Measurements from ENCODE around the gene STXBP1. TPM values are rescaled to one million over a fixed set of nuclear protein-coding genes. Genes with fewer than 3 reads are reported as not detected.

Gene STXBP1
- total RNA-seq, 2 experiments from 2014 or later = 19.8 to 21.7 TPM

GRCh38 chr9:127726871-127727270 lies 114.8 kb downstream of the STXBP1 start:
- Mint-ChIP-seq H3K27me3 (no peaks in the 10 kb centered on the region), H3K9me3 (no peaks in the 10 kb centered on the region), H3K4me3 (no peak overlapping the region), H3K4me1 (peaks cover 4% of the 10 kb centered on the region), H3K36me3 (no peaks in the 10 kb centered on the region), H3K27ac (no peak overlapping the region)
- ATAC-seq (ENCODE audit: low read depth) (no peak), DNase-seq (no peak)
- POLR2A ChIA-PET = no interaction called here

GRCh38 chr9:127728808-127729207 lies 116.7 kb downstream of the STXBP1 start:
- no peak overlapping the region for H3K27ac Mint-ChIP-seq

GRCh38 chr9:127729522-127730256 lies 117.6 kb downstream of the STXBP1 start:
- POLR2A ChIA-PET = no interaction called here
- Mint-ChIP-seq H3K36me3 (no peaks in the 10 kb centered on the region), H3K4me1 (peaks cover 8% of the 10 kb centered on the region), H3K27ac (peak overlapping the region; percentile 25), H3K4me3 (no peak overlapping the region), H3K27me3 (no peaks in the 10 kb centered on the region), H3K9me3 (no peaks in the 10 kb centered on the region)
- ATAC-seq (ENCODE audit: low read depth) = no peak
- DNase-seq = no peak

More at GRCh38 chr9:127728808-127729207, 116.7 kb downstream of the STXBP1 start:
- H3K36me3 Mint-ChIP-seq = no peaks in the 10 kb centered on the region
- no peak overlapping the region for H3K4me3 Mint-ChIP-seq
- DNase-seq (no peak), ATAC-seq (ENCODE audit: low read depth) (no peak)
- no peaks in the 10 kb centered on the region for H3K9me3 Mint-ChIP-seq
- H3K27me3 Mint-ChIP-seq = no peaks in the 10 kb centered on the region
- H3K4me1 Mint-ChIP-seq = peaks cover 4% of the 10 kb centered on the region
- POLR2A ChIA-PET = no interaction called here

- Mint-ChIP-seq H3K36me3 (no peaks in the 10 kb centered on the region), H3K27me3 (no peaks in the 10 kb centered on the region), H3K27ac (no peak overlapping the region), H3K4me1 (peaks cover 9% of the 10 kb centered on the region), H3K9me3 (no peaks in the 10 kb centered on the region), H3K4me3 (no peak overlapping the region)
- POLR2A ChIA-PET = no interaction called here
- no peak for DNase-seq
- ATAC-seq (ENCODE audit: low read depth) = no peak
These were observed 118.2 kb downstream of the STXBP1 start for GRCh38 chr9:127730262-127730661.

GRCh38 chr9:127730799-127731410 lies 118.8 kb downstream of the STXBP1 start:
- POLR2A ChIA-PET = interaction anchor here (1.2 kb wide), 1 partner anchor 119 kb away, joined by 3 read pairs; the partner anchor contains the start of gene STXBP1
- no peak for ATAC-seq (ENCODE audit: low read depth)

GRCh38 chr9:127731938-127732337 lies 119.9 kb downstream of the STXBP1 start:
- Mint-ChIP-seq H3K36me3 (no peaks in the 10 kb centered on the region), H3K4me3 (no peak overlapping the region), H3K27ac (no peak overlapping the region), H3K27me3 (no peaks in the 10 kb centered on the region), H3K4me1 (peaks cover 14% of the 10 kb centered on the region), H3K9me3 (no peaks in the 10 kb centered on the region)
- POLR2A ChIA-PET = interaction anchor here (1.1 kb wide), 1 partner anchor 10 kb away, joined by 3 read pairs; no protein-coding TSS in a partner anchor
- no peak for DNase-seq
- ATAC-seq (ENCODE audit: low read depth) = no peak

More at GRCh38 chr9:127730799-127731410, 118.8 kb downstream of the STXBP1 start:
- Mint-ChIP-seq H3K4me1 (peaks cover 14% of the 10 kb centered on the region), H3K9me3 (no peaks in the 10 kb centered on the region), H3K4me3 (no peak overlapping the region), H3K27ac (no peak overlapping the region), H3K36me3 (no peaks in the 10 kb centered on the region), H3K27me3 (no peaks in the 10 kb centered on the region)
- no peak for DNase-seq

- Mint-ChIP-seq H3K4me1 (peaks cover 14% of the 10 kb centered on the region), H3K27me3 (no peaks in the 10 kb centered on the region), H3K9me3 (no peaks in the 10 kb centered on the region), H3K4me3 (no peak overlapping the region), H3K27ac (no peak overlapping the region), H3K36me3 (no peaks in the 10 kb centered on the region)
- no peak for DNase-seq
- POLR2A ChIA-PET = interaction anchor here (1.1 kb wide), 1 partner anchor 11 kb away, joined by 3 read pairs; no protein-coding TSS in a partner anchor
- no peak for ATAC-seq (ENCODE audit: low read depth)
These were observed 120.4 kb downstream of the STXBP1 start for GRCh38 chr9:127732444-127732843.

GRCh38 chr9:127733614-127734013 lies 121.5 kb downstream of the STXBP1 start:
- POLR2A ChIA-PET = interaction anchor here (1.9 kb wide), 1 partner anchor 27 kb away, joined by 5 read pairs; the partner anchor contains the start of gene CFAP157
- H3K4me3 Mint-ChIP-seq = peak overlapping the region; percentile 87

GRCh38 chr9:127734247-127734746 lies 122.2 kb downstream of the STXBP1 start:
- Mint-ChIP-seq H3K27me3 (no peaks in the 10 kb centered on the region), H3K4me3 (peak overlapping the region; percentile 87), H3K27ac (peak overlapping the region; percentile 79), H3K9me3 (no peaks in the 10 kb centered on the region), H3K36me3 (peaks cover 8% of the 10 kb centered on the region), H3K4me1 (peaks cover 14% of the 10 kb centered on the region)
- POLR2A ChIA-PET = interaction anchor here (0.5 to 2.2 kb wide), 30 partner anchors 10 to 1338 kb away, joined by 3 to 29 read pairs (median 5); partner anchors contain the start of genes CDK9, CFAP157, LRSAM1 and PTRH1
- DNase-seq (no peak), ATAC-seq (ENCODE audit: low read depth) (no peak)

More at GRCh38 chr9:127733614-127734013, 121.5 kb downstream of the STXBP1 start:
- peaks cover 14% of the 10 kb centered on the region for H3K4me1 Mint-ChIP-seq
- no peaks in the 10 kb centered on the region for H3K27me3 Mint-ChIP-seq
- H3K9me3 Mint-ChIP-seq = no peaks in the 10 kb centered on the region
- ATAC-seq (ENCODE audit: low read depth) (no peak), DNase-seq (no peak)
- peak overlapping the region; percentile 79 for H3K27ac Mint-ChIP-seq
- H3K36me3 Mint-ChIP-seq = peaks cover 5% of the 10 kb centered on the region

GRCh38 chr9:127734747-127735529 lies 122.9 kb downstream of the STXBP1 start, which contains the start of gene TOR2A:
TOR2A (minus strand) TSS chr9:127735294; CDS start chr9:127735270, 24 bp downstream.
- Mint-ChIP-seq H3K4me3 (peak within 1 kb of the TSS; percentile 87), H3K4me1 (peaks cover 14% of the 10 kb centered on the region), H3K27ac (peak within 1 kb of the TSS; percentile 93), H3K9me3 (no peaks in the 10 kb centered on the region), H3K27me3 (no peaks in the 10 kb centered on the region), H3K36me3 (peaks cover 9% of the 10 kb centered on the region)
- ATAC-seq (ENCODE audit: low read depth) = peak; percentile 88
- peak; percentile 98 for DNase-seq
- POLR2A ChIA-PET = interaction anchor here (0.5 to 2.2 kb wide), 38 partner anchors 9 to 1337 kb away, joined by 3 to 29 read pairs (median 5); partner anchors contain the start of genes CDK9, CFAP157, LRSAM1 and PTRH1

GRCh38 chr9:127735530-127736185 lies 123.6 kb downstream of the STXBP1 start:
- H3K27ac Mint-ChIP-seq = peak overlapping the region; percentile 93
- DNase-seq (no peak), ATAC-seq (ENCODE audit: low read depth) (no peak)
- peaks cover 9% of the 10 kb centered on the region for H3K36me3 Mint-ChIP-seq
- peak overlapping the region; percentile 87 for H3K4me3 Mint-ChIP-seq
- no peaks in the 10 kb centered on the region for H3K27me3 Mint-ChIP-seq
- H3K4me1 Mint-ChIP-seq = peaks cover 14% of the 10 kb centered on the region
- H3K9me3 Mint-ChIP-seq = no peaks in the 10 kb centered on the region
- POLR2A ChIA-PET = interaction anchor here (0.6 to 2.2 kb wide), 29 partner anchors 9 to 284 kb away, joined by 3 to 29 read pairs (median 5); partner anchors contain the start of genes CDK9, CFAP157, LRSAM1 and PTRH1

- DNase-seq (no peak), ATAC-seq (ENCODE audit: low read depth) (no peak)
- Mint-ChIP-seq H3K27me3 (no peaks in the 10 kb centered on the region), H3K36me3 (peaks cover 23% of the 10 kb centered on the region), H3K27ac (no peak overlapping the region), H3K4me1 (peaks cover 11% of the 10 kb centered on the region), H3K4me3 (no peak overlapping the region), H3K9me3 (no peaks in the 10 kb centered on the region)
- POLR2A ChIA-PET = no interaction called here
These were observed 126.6 kb downstream of the STXBP1 start for GRCh38 chr9:127738666-127739065.
